Measurements from ENCODE around the gene PIGC.

GRCh38 chr1:172453153-172453545 is 9.3 kb upstream of the PIGC start:
- TF ChIP-seq CTCF (IDR thresholded peaks at IDR 0.05) (no peak), POLR2A (IDR thresholded peaks at IDR 0.05) (no peak)
